IMR-90 (cell line): ENCODE data around the gene ZMIZ2. TPM values are rescaled to one million over a fixed set of nuclear protein-coding genes. Genes with fewer than 3 reads are reported as not detected.

ENCODE experiments used
- ATAC-seq: fragments of 200-7000 bp; cut with Tn5 transposase; 2 replicates; pipeline ENCODE4 v1.9.1; 2020; ENCODE audit warnings: low read depth, mild to moderate bottlenecking, moderate library complexity
- BruUV-seq: library from RNA; stranded (reverse); fragments of 400-500 nt; replicated peaks from 2 replicates; lab custom pipeline; 2021; lab: Mats Ljungman, UMichigan
- CTCF ChIA-PET: fragments of 300-600 bp; formaldehyde crosslinking; extraction: SDS; loops from one replicate; lab custom pipeline; 2021; ENCODE audit warnings: antibody characterized with exemption; lab: Yijun Ruan, JAX
- POLR2A ChIA-PET: fragments of 300-600 bp; sonication (Branson Sonifier 250); formaldehyde crosslinking; loops from one replicate; lab custom pipeline; 2022; ENCODE audit warnings: antibody characterized with exemption; ENCODE audit not compliant: unreplicated experiment; lab: Charles Lee
- DNase-seq: peaks from one replicate; pipeline ENCODE4 v3.0.0; 2013
- H2AFZ ChIP-seq: replicated peaks from 2 replicates; pipeline ENCODE3; 2013; ENCODE audit warnings: low read length, mild to moderate bottlenecking; ENCODE audit not compliant: poor library complexity
- H2AK5ac ChIP-seq: 2 replicates; pipeline ENCODE4 v1.6.1; 2013; ENCODE audit warnings: low read depth, low read length, inconsistent platforms
- H2AK9ac ChIP-seq: replicated peaks from 2 replicates; pipeline ENCODE3; 2013; ENCODE audit warnings: mild to moderate bottlenecking, low read depth, low read length, moderate library complexity; ENCODE audit not compliant: poor library complexity
- H2BK120ac ChIP-seq: 2 replicates; pipeline ENCODE4 v1.6.1; 2013; ENCODE audit warnings: low read depth, low read length, inconsistent platforms
- H2BK15ac ChIP-seq: 3 replicates; pipeline ENCODE4 v1.6.1; 2013; ENCODE audit warnings: low read depth, low read length, inconsistent platforms
- H2BK20ac ChIP-seq: 2 replicates; pipeline ENCODE4 v1.6.1; 2013; ENCODE audit warnings: low read depth, mild to moderate bottlenecking, inconsistent platforms, low read length, moderate library complexity
- H2BK5ac ChIP-seq: 2 replicates; pipeline ENCODE4 v1.6.1; 2013; ENCODE audit warnings: mild to moderate bottlenecking, low read depth, low read length, inconsistent platforms; ENCODE audit not compliant: poor library complexity, severe bottlenecking
- H3K14ac ChIP-seq: replicated peaks from 2 replicates; pipeline ENCODE4 v1.6.1; 2013; ENCODE audit warnings: low read depth, low read length, inconsistent platforms
- H3K18ac ChIP-seq: 2 replicates; pipeline ENCODE4 v1.6.1; 2013; ENCODE audit warnings: low read depth, low read length, control low read depth
- H3K23ac ChIP-seq: 2 replicates; pipeline ENCODE4 v1.6.1; 2013; ENCODE audit warnings: low read depth, low read length, inconsistent platforms
- H3K27ac ChIP-seq: 2 replicates; pipeline ENCODE4 v1.5.1; 2013; ENCODE audit warnings: mild to moderate bottlenecking, control low read depth, low read length; ENCODE audit not compliant: insufficient read depth
- H3K27me3 ChIP-seq: 2 replicates; pipeline ENCODE4 v1.6.1; 2013; ENCODE audit warnings: low read length; ENCODE audit not compliant: control insufficient read depth, insufficient read depth
- H3K36me3 ChIP-seq: 2 replicates; pipeline ENCODE4 v1.6.1; 2013; ENCODE audit warnings: low read length, mixed read lengths; ENCODE audit not compliant: control insufficient read depth, insufficient read depth
- H3K4ac ChIP-seq: 2 replicates; pipeline ENCODE4 v1.6.1; 2013; ENCODE audit warnings: low read depth, low read length, inconsistent platforms
- H3K4me1 ChIP-seq: 2 replicates; pipeline ENCODE4 v1.6.1; 2013; ENCODE audit warnings: low read length, mixed read lengths; ENCODE audit not compliant: control insufficient read depth, insufficient read depth
- H3K4me2 ChIP-seq: 2 replicates; pipeline ENCODE4 v1.6.1; 2013; ENCODE audit warnings: low read depth, mild to moderate bottlenecking, control low read depth, low read length, moderate library complexity
- H3K4me3 ChIP-seq: 2 replicates; pipeline ENCODE4 v1.5.1; 2013; ENCODE audit warnings: low read depth, mild to moderate bottlenecking, control low read depth, low read length, moderate library complexity; ENCODE audit not compliant: insufficient read depth
- H3K56ac ChIP-seq: 2 replicates; pipeline ENCODE4 v1.6.1; 2013; ENCODE audit warnings: low read length, inconsistent platforms; ENCODE audit not compliant: insufficient read depth; ENCODE audit errors: extremely low read depth
- H3K79me1 ChIP-seq, 2 experiments: 2 replicates each; pipeline ENCODE4 v1.6.1; 2013; ENCODE audit warnings: low read length in 2 of 2, inconsistent platforms in 1 of 2, low read depth in 1 of 2
- H3K9ac ChIP-seq: 2 replicates; pipeline ENCODE4 v1.6.1; 2013; ENCODE audit warnings: low read depth, low read length, control low read depth
- H3K9me1 ChIP-seq: 2 replicates; pipeline ENCODE4 v1.6.1; 2013; ENCODE audit warnings: low read length, inconsistent platforms; ENCODE audit not compliant: insufficient read depth
- H3K9me3 ChIP-seq: 2 replicates; pipeline ENCODE4 v1.6.1; 2013; ENCODE audit warnings: low read length; ENCODE audit not compliant: control insufficient read depth, insufficient read depth
- H4K20me1 ChIP-seq: 2 replicates; pipeline ENCODE4 v1.6.1; 2013; ENCODE audit warnings: low read length, inconsistent platforms; ENCODE audit not compliant: insufficient read depth
- H4K5ac ChIP-seq: 2 replicates; pipeline ENCODE4 v1.6.1; 2013; ENCODE audit warnings: mild to moderate bottlenecking, low read depth, low read length, control low read depth
- H4K8ac ChIP-seq, 2 experiments: 2 replicates each; pipeline ENCODE4 v1.6.1; 2013; ENCODE audit warnings: low read depth in 2 of 2, low read length in 2 of 2, control low read depth in 1 of 2, inconsistent platforms in 1 of 2
- H4K91ac ChIP-seq: 2 replicates; pipeline ENCODE4 v1.6.1; 2013; ENCODE audit warnings: low read depth, low read length, inconsistent platforms; ENCODE audit not compliant: insufficient read depth
- BHLHE40 ChIP-seq: fragments of 150-350 bp; IDR thresholded peaks from 2 replicates; pipeline ENCODE4 v1.6.1; 2016; ENCODE audit warnings: mild to moderate bottlenecking, low read depth, low read length
- CHD1 ChIP-seq: IDR thresholded peaks from 2 replicates; pipeline ENCODE4 v1.6.1; 2012; ENCODE audit warnings: low read depth, low read length, improper control_type of control experiment
- FOS ChIP-seq: fragments of 150-350 bp; IDR thresholded peaks from 2 replicates; pipeline ENCODE4 v1.6.1; 2016; ENCODE audit warnings: low read depth, low read length
- MAZ ChIP-seq: IDR thresholded peaks from 2 replicates; pipeline ENCODE4 v1.6.1; 2012; ENCODE audit warnings: low read depth, mild to moderate bottlenecking, low read length, improper control_type of control experiment, moderate library complexity, borderline replicate concordance
- MXI1 ChIP-seq: IDR thresholded peaks from 2 replicates; pipeline ENCODE4 v1.6.1; 2012; ENCODE audit warnings: low read depth, mild to moderate bottlenecking, low read length, moderate library complexity, borderline replicate concordance
- NFE2L2 ChIP-seq: fragments of 150-350 bp; IDR thresholded peaks from 2 replicates; pipeline ENCODE4 v1.6.1; 2016; ENCODE audit warnings: low read depth, mild to moderate bottlenecking, low read length
- POLR2A ChIP-seq: IDR thresholded peaks from 2 replicates; pipeline ENCODE4 v1.6.1; 2012; ENCODE audit warnings: mild to moderate bottlenecking, low read depth, low read length
- RAD21 ChIP-seq: IDR thresholded peaks from 2 replicates; pipeline ENCODE4 v1.6.1; 2012; ENCODE audit warnings: low read length, improper control_type of control experiment
- RCOR1 ChIP-seq: IDR thresholded peaks from 2 replicates; pipeline ENCODE4 v1.6.1; 2012; ENCODE audit warnings: mild to moderate bottlenecking, low read length, improper control_type of control experiment; ENCODE audit not compliant: insufficient replicate concordance
- WGBS, 2 experiments: methylation state at CpG; one replicate each; pipeline versions ENCODE4 v1.1.5 to v1.1.7; 2013; ENCODE audit warnings: missing lambda C conversion rate in 2 of 2; ENCODE audit not compliant: insufficient read length in 1 of 2; ENCODE audit errors: extremely low coverage in 2 of 2; 5-methylcytosine and 5-hydroxymethylcytosine counted together
- dilution Hi-C: fragments of 300-500 bp; cut with HindIII; formaldehyde crosslinking; loops from one replicate; pipeline ENCODE4 v1.14.3; 2018; ENCODE audit warnings: low sequenced_read_pairs; ENCODE audit not compliant: unreplicated experiment
- in situ Hi-C: fragments of 300-500 bp; cut with MboI; formaldehyde crosslinking; loops from 3 replicates; pipeline ENCODE4 v1.14.3; 2019; ENCODE audit warnings: low sequenced_read_pairs, inconsistent platforms, mixed read lengths
- intact Hi-C: fragments of 100-400 bp; cut with micrococcal nuclease; formaldehyde crosslinking; loops from 2 replicates; pipeline ENCODE4 v1.10.0; 2022
- polyA plus RNA-seq, 3 experiments: library from polyadenylated mRNA; depleted of rRNA; stranded (reverse); fragments of >200 nt; gene quantifications; 2 replicates each; pipeline ENCODE4 v1.2.3, GENCODE V29; 2012; ENCODE audit warnings: low replicate concordance in 1 of 3
- total RNA-seq: library from RNA; depleted of rRNA; stranded (reverse); fragments of >200 nt; gene quantifications from 2 replicates; pipeline ENCODE4 v1.2.3, GENCODE V29; 2012
- TF ChIP-seq, protein P1 (sequence below): fragments of 150-350 bp; IDR thresholded peaks from 2 replicates; pipeline ENCODE4 v1.6.1; 2016; ENCODE audit warnings: low read depth, mild to moderate bottlenecking, low read length, moderate library complexity, borderline replicate concordance
- TF ChIP-seq, protein P2 (sequence below): conservative IDR thresholded peaks from 2 replicates; pipeline ENCODE4 v1.5.1; 2012; ENCODE audit warnings: mild to moderate bottlenecking, low read depth, low read length, improper control_type of control experiment

The ZMIZ2 gene
- total and polyA plus RNA-seq, 2 of the 4 experiments (the other 2 are of a cell fraction) = 3.0 to 24.0 TPM

DNA sequence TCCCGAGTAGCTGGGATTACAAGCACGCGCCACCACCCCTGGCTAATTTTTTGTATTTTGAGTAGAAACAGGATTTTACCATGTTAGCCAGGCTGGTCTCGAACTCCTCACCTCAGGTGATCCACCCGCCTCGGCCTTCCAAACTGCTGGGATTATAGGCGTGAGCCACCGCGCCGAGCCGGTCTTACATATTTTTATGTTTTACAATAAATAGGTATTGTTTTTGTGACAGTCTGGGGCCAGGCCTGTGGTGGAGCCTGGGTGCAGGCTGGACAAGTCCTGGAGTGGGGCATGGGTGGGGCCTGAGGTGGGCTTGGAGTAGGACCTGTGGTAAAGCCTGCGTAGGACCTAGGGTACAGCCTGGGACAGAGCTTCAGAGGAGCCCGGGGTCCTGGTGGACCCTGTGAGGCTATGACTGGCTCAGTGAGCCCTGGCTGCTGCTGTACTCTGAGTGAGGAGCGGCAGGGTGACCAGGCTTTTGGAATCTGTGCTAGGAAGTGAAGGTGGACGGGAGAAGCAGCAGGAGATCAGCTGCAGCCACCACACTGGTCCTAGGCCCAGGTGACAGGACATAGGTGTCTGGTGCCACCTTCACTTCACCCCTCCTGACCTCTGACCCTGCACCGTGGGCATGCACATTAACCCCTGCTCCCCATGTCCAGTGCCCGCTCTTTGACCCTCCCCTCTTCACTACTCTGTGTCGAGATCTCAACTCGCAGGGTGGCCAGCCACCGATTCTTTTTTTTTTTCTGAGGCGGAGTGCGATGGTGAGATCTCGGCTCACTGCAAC is 9.6 kb upstream of the ZMIZ2 start (continued):
- TF ChIP-seq NFE2L2 = no peak
- TF ChIP-seq MXI1 = no peak

DNA sequence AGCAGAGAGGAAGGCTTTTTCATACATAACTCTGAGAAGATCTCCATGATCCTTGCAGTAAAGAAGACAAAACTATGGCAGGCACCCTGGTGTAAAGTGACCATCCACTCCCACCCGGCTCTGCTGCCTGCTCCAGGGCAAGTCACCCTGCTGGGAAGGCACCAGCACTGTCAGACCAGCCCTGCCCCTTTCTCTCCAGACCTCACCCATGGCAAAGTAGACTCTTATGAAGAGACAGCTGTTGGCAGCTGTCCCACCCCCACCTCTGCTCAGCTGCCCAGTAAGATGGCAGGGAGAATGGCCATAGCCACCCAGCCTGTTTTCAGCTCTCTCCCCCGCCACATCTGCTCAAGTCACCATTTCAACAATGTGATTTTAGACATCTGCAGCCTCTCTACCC is 8.6 kb upstream of the ZMIZ2 start:
- dilution Hi-C loops = no loop called here
- Histone ChIP-seq H2BK5ac (no peak overlapping the region), H3K4me2 (no peak overlapping the region), H3K18ac (no peak overlapping the region), H2AFZ (peak overlapping the region; percentile 64), H2AK5ac (peak overlapping the region; percentile 29), H3K9me1 (peaks cover 7% of the 10 kb centered on the region; the same call in 1 of the 2 replicates), H3K56ac (no peak overlapping the region), H2BK20ac (no peak overlapping the region), H4K20me1 (no peaks in the 10 kb centered on the region), H3K36me3 (no peaks in the 10 kb centered on the region), H3K4me3 (no peak overlapping the region), H3K14ac (no peak overlapping the region), H3K27me3 (no peaks in the 10 kb centered on the region), H3K23ac (no peak overlapping the region), H2BK15ac (0 out of 3 replicates have a peak overlapping the region, but pooled peaks have one; percentile 10), H3K79me1 (0 out of 4 replicates have a peak, but pooled peaks cover 0 to 5% of the 10 kb centered on the region in 2 experiments), H3K9me3 (no peaks in the 10 kb centered on the region), H3K4ac (peak overlapping the region; percentile 32; the same call in 1 of the 2 replicates), H2BK120ac (no peak overlapping the region; the same call in 1 of the 2 replicates), H2AK9ac (no peak overlapping the region), H4K5ac (no peak overlapping the region), H3K27ac (no peak overlapping the region), H4K8ac (no peak overlapping the region), H3K9ac (no peak overlapping the region), H3K4me1 (peaks cover 4% of the 10 kb centered on the region), H4K91ac (no peak overlapping the region)
- ATAC-seq (no peak), DNase-seq (no peak)
- intact Hi-C loops = no loop called here
- ChIA-PET CTCF (no interaction called here), POLR2A (no interaction called here)
- BruUV-seq = no TSS peak
- in situ Hi-C loops = no loop called here
- 80% methylated on average over 1 of the region's 2 CpGs; no CpG with 5 or more reads in 1 of the 2 experiments for WGBS, 2 experiments
- TF ChIP-seq POLR2A (no peak), CHD1 (no peak), NFE2L2 (no peak), RCOR1 (no peak), MAZ (no peak), FOS (no peak), RAD21 (no peak), BHLHE40 (no peak)
- TF ChIP-seq, protein P1, sequence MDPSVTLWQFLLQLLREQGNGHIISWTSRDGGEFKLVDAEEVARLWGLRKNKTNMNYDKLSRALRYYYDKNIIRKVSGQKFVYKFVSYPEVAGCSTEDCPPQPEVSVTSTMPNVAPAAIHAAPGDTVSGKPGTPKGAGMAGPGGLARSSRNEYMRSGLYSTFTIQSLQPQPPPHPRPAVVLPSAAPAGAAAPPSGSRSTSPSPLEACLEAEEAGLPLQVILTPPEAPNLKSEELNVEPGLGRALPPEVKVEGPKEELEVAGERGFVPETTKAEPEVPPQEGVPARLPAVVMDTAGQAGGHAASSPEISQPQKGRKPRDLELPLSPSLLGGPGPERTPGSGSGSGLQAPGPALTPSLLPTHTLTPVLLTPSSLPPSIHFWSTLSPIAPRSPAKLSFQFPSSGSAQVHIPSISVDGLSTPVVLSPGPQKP = no peak
- TF ChIP-seq, protein P2, sequence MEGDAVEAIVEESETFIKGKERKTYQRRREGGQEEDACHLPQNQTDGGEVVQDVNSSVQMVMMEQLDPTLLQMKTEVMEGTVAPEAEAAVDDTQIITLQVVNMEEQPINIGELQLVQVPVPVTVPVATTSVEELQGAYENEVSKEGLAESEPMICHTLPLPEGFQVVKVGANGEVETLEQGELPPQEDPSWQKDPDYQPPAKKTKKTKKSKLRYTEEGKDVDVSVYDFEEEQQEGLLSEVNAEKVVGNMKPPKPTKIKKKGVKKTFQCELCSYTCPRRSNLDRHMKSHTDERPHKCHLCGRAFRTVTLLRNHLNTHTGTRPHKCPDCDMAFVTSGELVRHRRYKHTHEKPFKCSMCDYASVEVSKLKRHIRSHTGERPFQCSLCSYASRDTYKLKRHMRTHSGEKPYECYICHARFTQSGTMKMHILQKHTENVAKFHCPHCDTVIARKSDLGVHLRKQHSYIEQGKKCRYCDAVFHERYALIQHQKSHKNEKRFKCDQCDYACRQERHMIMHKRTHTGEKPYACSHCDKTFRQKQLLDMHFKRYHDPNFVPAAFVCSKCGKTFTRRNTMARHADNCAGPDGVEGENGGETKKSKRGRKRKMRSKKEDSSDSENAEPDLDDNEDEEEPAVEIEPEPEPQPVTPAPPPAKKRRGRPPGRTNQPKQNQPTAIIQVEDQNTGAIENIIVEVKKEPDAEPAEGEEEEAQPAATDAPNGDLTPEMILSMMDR = no peak
